Measurements from ENCODE around the gene RHBDF2.

DNA sequence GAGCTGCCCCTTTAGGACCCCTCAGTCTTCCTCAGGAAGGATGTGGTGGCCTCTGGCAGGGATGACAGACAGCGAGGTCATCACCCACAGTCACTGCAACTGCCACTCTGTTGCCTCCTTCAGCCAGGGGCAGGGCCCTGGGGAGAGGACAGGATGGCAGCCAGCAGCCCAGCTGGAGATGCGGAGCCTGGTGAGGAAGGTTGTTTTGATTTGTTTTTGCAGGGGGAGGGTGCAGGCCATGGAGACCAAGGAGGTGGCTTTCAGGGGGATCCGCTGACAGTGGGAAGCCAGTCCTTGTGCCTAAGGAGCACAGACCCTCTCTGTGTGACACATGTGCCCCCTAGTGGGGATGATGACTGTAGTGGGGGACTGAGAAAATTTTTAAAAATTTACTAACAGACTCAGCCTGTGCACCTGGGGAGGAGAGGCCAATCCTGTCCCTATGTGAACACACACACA lies 46.0 kb upstream of the RHBDF2 start:
- TF ChIP-seq SUZ12 (IDR thresholded peaks at IDR 0.05): no peak
- TF ChIP-seq NFRKB (IDR thresholded peaks at IDR 0.05): no peak
- TF ChIP-seq SP1 (IDR thresholded peaks at IDR 0.05): no peak
- no peak for TF ChIP-seq FOXM1 (IDR thresholded peaks at IDR 0.05; ENCODE audit: borderline replicate concordance)
- no peak for TF ChIP-seq BHLHE40 (IDR thresholded peaks at IDR 0.05; ENCODE audit: borderline replicate concordance)
